B cell (primary cell): Measurements from ENCODE around the gene PHACTR3. TPM values are rescaled to one million over a fixed set of nuclear protein-coding genes. Genes with fewer than 3 reads are reported as not detected.

Experiments used
- ATAC-seq: fragments of 200-7000 bp; cut with Tn5 transposase; one replicate; pipeline ENCODE4 v1.10.0; 2021; ENCODE audit warnings: low read depth, mild to moderate bottlenecking, moderate number of reproducible peaks, moderate library complexity
- CTCF ChIA-PET: fragments of 350-600 bp; sonication (Branson Sonifier 250); formaldehyde crosslinking; loops from one replicate; lab custom pipeline; 2021; ENCODE audit warnings: antibody characterized with exemption, inconsistent platforms; lab: Charles Lee
- POLR2A ChIA-PET: fragments of 350-600 bp; sonication (Branson Sonifier 250); formaldehyde crosslinking; loops from one replicate; lab custom pipeline; 2021; ENCODE audit warnings: antibody characterized with exemption; lab: Charles Lee
- DNase-seq: peaks from one replicate; pipeline ENCODE4 v3.0.0; 2013
- H2AFZ ChIP-seq: 2 replicates; pipeline ENCODE4 v1.6.1; 2012; ENCODE audit warnings: mild to moderate bottlenecking, low read depth, low read length; ENCODE audit not compliant: insufficient read depth, poor library complexity, severe bottlenecking
- H3K27ac ChIP-seq, 2 donors: 1 replicate in 1 of 2; 2 replicates in 1 of 2; pipeline ENCODE4 v1.5.1; 2012 to 2013; ENCODE audit warnings: low read length in 2 of 2, mild to moderate bottlenecking in 2 of 2, moderate library complexity in 1 of 2
- H3K27me3 ChIP-seq, 4 experiments: fragments of 200-600 bp in 1 of 4; sonication (generic) in 1 of 4; replicated peaks in 1 of 4; 1 replicate in 2 of 4; 2 replicates in 2 of 4; pipeline versions ENCODE4 v1.6.1 to v1.7.0; 2013 to 2016; ENCODE audit warnings: low read length in 3 of 4, mild to moderate bottlenecking in 2 of 4, mixed read lengths in 1 of 4, moderate library complexity in 1 of 4; ENCODE audit not compliant: insufficient read depth in 4 of 4, control insufficient read depth in 3 of 4; ENCODE audit errors: control extremely low read depth in 1 of 4
- H3K36me3 ChIP-seq, 2 experiments: replicated peaks in 1 of 2; 1 replicate in 1 of 2; 2 replicates in 1 of 2; pipeline versions ENCODE4 v1.6.1 to v1.7.1; 2013; ENCODE audit warnings: low read length in 1 of 2; ENCODE audit not compliant: insufficient read depth in 2 of 2, control insufficient read depth in 1 of 2; ENCODE audit errors: control extremely low read depth in 1 of 2, extremely low read depth in 1 of 2
- H3K4me1 ChIP-seq, 2 donors: fragments of 200-600 bp in 1 of 2; sonication (generic) in 1 of 2; 1 replicate in 1 of 2; 2 replicates in 1 of 2; pipeline versions ENCODE4 v1.5.1 to v1.6.1; 2013 to 2017; ENCODE audit warnings: low read length in 2 of 2; ENCODE audit not compliant: control insufficient read depth in 2 of 2, insufficient read depth in 2 of 2
- H3K4me2 ChIP-seq: replicated peaks from 2 replicates; pipeline ENCODE3; 2012; ENCODE audit warnings: mild to moderate bottlenecking, low read depth, low read length; ENCODE audit not compliant: poor library complexity, severe bottlenecking
- H3K4me3 ChIP-seq, 5 experiments: fragments of 200-600 bp in 1 of 5; sonication (generic) in 1 of 5; 1 replicate in 3 of 5; 2 replicates in 2 of 5; pipeline versions ENCODE4 v1.5.1 to v1.7.0; 2011 to 2016; ENCODE audit warnings: low read length in 4 of 5, mild to moderate bottlenecking in 4 of 5, low read depth in 2 of 5, control low read depth in 1 of 5, moderate library complexity in 1 of 5; ENCODE audit not compliant: insufficient read depth in 1 of 5; ENCODE audit errors: control extremely low read depth in 1 of 5, extremely low read depth in 1 of 5
- H3K79me2 ChIP-seq: fragments of 200-600 bp; sonication (generic); one replicate; pipeline ENCODE4 v1.6.0; 2016; ENCODE audit warnings: low read length; ENCODE audit not compliant: control insufficient read depth, insufficient read depth
- H3K9ac ChIP-seq: fragments of 200-600 bp; sonication (generic); 2 replicates; pipeline ENCODE4 v1.6.1; 2017; ENCODE audit warnings: mild to moderate bottlenecking, low read length, moderate library complexity
- H3K9me3 ChIP-seq, 3 donors: one replicate each; pipeline versions ENCODE4 v1.6.1 to v1.7.1; 2013; ENCODE audit warnings: low read length in 2 of 3; ENCODE audit not compliant: control insufficient read depth in 2 of 3, insufficient read depth in 1 of 3; ENCODE audit errors: control extremely low read depth in 1 of 3
- H4K20me1 ChIP-seq: 2 replicates; pipeline ENCODE4 v1.6.0; 2012; ENCODE audit warnings: mild to moderate bottlenecking, low read length; ENCODE audit not compliant: insufficient read depth, control insufficient read depth, poor library complexity, severe bottlenecking
- H3K27ac Mint-ChIP-seq: one replicate; pipeline ENCODE4 v1.8.0; 2021; ENCODE audit warnings: mixed read lengths
- H3K27me3 Mint-ChIP-seq: one replicate; pipeline ENCODE4 v1.8.0; 2021; ENCODE audit warnings: mixed read lengths
- H3K4me1 Mint-ChIP-seq: one replicate; pipeline ENCODE4 v1.8.0; 2021; ENCODE audit warnings: mixed read lengths
- H3K4me3 Mint-ChIP-seq: one replicate; pipeline ENCODE4 v1.8.0; 2021; ENCODE audit warnings: mixed read lengths
- H3K9me3 Mint-ChIP-seq: one replicate; pipeline ENCODE4 v1.8.0; 2022; ENCODE audit warnings: mixed read lengths; ENCODE audit not compliant: insufficient read depth
- EZH2 ChIP-seq: IDR thresholded peaks from 2 replicates; pipeline ENCODE4 v1.6.1; 2012; ENCODE audit warnings: borderline replicate concordance, low read depth, mild to moderate bottlenecking, moderate library complexity, low read length; ENCODE audit not compliant: insufficient read depth, poor library complexity, severe bottlenecking
- WGBS: methylation state at CpG from one replicate; pipeline ENCODE4 v1.1.5; 2013; ENCODE audit warnings: missing lambda C conversion rate; ENCODE audit not compliant: insufficient coverage; 5-methylcytosine and 5-hydroxymethylcytosine counted together
- intact Hi-C: fragments of 100-400 bp; cut with micrococcal nuclease; formaldehyde crosslinking; loops from one replicate; pipeline ENCODE4 v1.10.0; 2022
- polyA plus RNA-seq: library from polyadenylated mRNA; depleted of rRNA; stranded (reverse); fragments of >200 nt; gene quantifications from 2 replicates; pipeline ENCODE4 v1.2.3, GENCODE V29; 2012
- total RNA-seq, 2 donors: library from RNA; stranded (reverse); fragments of 120-200 nt in 1 of 2; gene quantifications; 1 replicate in 1 of 2; 2 replicates in 1 of 2; pipeline versions ENCODE4 v1.2.3 to v1.2.4, GENCODE V29; 2013 to 2022
- TF ChIP-seq, protein P1 (sequence below): fragments of 200-600 bp; IDR thresholded peaks from one replicate; pipeline ENCODE4 v1.8.0; 2022; ENCODE audit warnings: antibody characterized with exemption, mild to moderate bottlenecking

The PHACTR3 gene
- total and polyA plus RNA-seq, 2 donors (not counting 1 experiment from before 2014, with no cell fraction given): not detected

DNA sequence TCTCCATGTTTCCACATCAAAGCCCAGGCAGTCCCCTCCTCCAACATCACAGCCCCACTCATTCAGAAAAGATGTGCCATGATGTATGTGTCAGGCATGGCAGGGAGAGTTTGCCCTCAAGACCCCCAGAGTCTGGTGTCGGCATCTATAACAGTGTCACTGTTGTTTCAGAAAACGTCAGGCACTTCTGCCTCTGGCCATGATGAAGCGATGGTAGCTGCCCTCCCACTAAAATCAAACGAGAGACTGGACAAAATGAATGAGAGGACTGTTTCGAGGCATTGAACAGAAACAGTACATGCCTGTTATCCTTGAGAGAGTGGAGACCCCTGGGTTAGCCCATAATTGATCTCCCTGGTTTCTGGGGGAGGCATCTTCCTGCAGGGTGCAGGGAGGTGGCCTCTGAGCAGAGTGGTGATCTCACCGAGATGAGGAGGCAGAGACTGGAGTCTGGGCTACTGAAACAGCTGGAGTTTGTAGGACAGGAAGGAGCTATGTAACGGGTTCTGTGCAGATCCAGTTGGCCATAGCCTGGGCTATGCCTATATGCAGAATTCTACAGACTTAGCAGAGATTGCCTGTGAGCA lies 184.6 kb downstream of the PHACTR3 start:
- H3K27ac Mint-ChIP-seq: no peak overlapping the region
- POLR2A ChIA-PET: no interaction called here
- no peak for ATAC-seq
- Histone ChIP-seq H3K27me3 (peaks cover 0 to 3% (median 0%) of the 10 kb centered on the region in 4 experiments), H3K4me3 (no peak overlapping the region), H3K79me2 (no peaks in the 10 kb centered on the region), H4K20me1 (no peaks in the 10 kb centered on the region), H2AFZ (no peak overlapping the region), H3K9ac (no peak overlapping the region), H3K36me3 (no peaks in the 10 kb centered on the region), H3K4me1 (no peaks in the 10 kb centered on the region), H3K4me2 (no peak overlapping the region), H3K27ac (no peak overlapping the region), H3K9me3 (peaks cover 2 to 7% (median 2%) of the 10 kb centered on the region in 3 donors)
- CTCF ChIA-PET: no interaction called here
- intact Hi-C loops: no loop called here
- 78% methylated on average over 7 of the region's 7 CpGs for WGBS
- H3K4me1 Mint-ChIP-seq: no peaks in the 10 kb centered on the region
- H3K9me3 Mint-ChIP-seq: peaks cover 7% of the 10 kb centered on the region
- H3K4me3 Mint-ChIP-seq: no peak overlapping the region
- TF ChIP-seq, protein P1, sequence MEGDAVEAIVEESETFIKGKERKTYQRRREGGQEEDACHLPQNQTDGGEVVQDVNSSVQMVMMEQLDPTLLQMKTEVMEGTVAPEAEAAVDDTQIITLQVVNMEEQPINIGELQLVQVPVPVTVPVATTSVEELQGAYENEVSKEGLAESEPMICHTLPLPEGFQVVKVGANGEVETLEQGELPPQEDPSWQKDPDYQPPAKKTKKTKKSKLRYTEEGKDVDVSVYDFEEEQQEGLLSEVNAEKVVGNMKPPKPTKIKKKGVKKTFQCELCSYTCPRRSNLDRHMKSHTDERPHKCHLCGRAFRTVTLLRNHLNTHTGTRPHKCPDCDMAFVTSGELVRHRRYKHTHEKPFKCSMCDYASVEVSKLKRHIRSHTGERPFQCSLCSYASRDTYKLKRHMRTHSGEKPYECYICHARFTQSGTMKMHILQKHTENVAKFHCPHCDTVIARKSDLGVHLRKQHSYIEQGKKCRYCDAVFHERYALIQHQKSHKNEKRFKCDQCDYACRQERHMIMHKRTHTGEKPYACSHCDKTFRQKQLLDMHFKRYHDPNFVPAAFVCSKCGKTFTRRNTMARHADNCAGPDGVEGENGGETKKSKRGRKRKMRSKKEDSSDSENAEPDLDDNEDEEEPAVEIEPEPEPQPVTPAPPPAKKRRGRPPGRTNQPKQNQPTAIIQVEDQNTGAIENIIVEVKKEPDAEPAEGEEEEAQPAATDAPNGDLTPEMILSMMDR: no peak
- no peak for TF ChIP-seq EZH2
- DNase-seq: no peak
- peaks cover 21% of the 10 kb centered on the region for H3K27me3 Mint-ChIP-seq

DNA sequence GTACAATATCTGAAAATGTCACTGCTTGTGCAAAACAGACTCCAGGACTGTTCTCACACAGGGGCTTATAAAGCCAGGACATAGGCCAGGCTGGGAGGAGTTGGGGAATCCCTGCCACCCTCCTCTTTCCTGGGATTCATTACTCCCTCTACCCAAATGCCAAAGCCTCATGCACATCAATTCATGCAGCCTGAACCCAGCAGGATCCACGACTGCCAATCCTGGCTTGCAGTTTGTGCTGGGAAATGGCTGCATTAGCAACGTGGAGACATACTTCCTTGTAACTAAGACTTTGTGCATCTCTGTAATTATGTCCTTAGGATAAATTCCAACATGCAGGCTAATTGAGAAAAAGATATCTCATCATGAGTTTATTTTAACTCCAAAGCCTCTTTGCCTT lies 185.3 kb downstream of the PHACTR3 start:
- ATAC-seq (no peak), DNase-seq (no peak)
- Histone ChIP-seq H3K4me2 (no peak overlapping the region), H3K4me3 (no peak overlapping the region), H3K36me3 (no peaks in the 10 kb centered on the region), H3K9me3 (peaks cover 2 to 7% (median 2%) of the 10 kb centered on the region in 3 donors), H2AFZ (no peak overlapping the region), H3K27ac (no peak overlapping the region), H3K4me1 (no peaks in the 10 kb centered on the region), H3K9ac (no peak overlapping the region), H3K27me3 (peaks cover 0 to 3% (median 0%) of the 10 kb centered on the region in 4 experiments), H4K20me1 (no peaks in the 10 kb centered on the region), H3K79me2 (no peaks in the 10 kb centered on the region)
- Mint-ChIP-seq H3K9me3 (peaks cover 8% of the 10 kb centered on the region), H3K27me3 (peaks cover 21% of the 10 kb centered on the region), H3K4me3 (no peak overlapping the region), H3K4me1 (no peaks in the 10 kb centered on the region), H3K27ac (no peak overlapping the region)
- intact Hi-C loops: no loop called here
- no peak for TF ChIP-seq EZH2
- TF ChIP-seq, protein P1: no peak
- WGBS: 62% methylated on average over 2 of the region's 2 CpGs
- CTCF ChIA-PET: no interaction called here
- POLR2A ChIA-PET: no interaction called here
